ENCODE data around the gene SRM.

DNA sequence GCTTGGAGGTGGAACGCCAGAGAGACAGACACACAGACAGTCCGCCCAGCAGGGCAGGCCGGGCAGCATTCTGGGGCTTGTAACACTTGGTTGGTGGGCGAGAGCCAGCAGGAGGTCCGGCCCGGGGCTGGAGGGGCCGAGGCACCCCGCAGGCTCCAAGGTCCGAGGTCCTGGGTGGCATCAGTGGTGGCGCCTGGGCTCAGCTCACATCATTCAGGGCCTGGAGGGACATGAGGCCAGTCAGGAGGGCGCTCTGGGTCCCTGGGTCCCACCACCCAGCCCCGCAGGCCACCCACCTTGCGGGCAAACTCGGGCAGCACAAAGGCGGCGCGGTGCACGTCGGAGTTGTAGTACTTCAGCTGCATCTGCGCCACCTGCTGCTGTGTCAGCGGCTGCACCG lies 5.2 kb downstream of the SRM start:
- TF ChIP-seq CTCF (IDR thresholded peaks at IDR 0.05; ENCODE audit: insufficient read depth, low read length) (no peak), POLR2AphosphoS5 (IDR thresholded peaks at IDR 0.05; ENCODE audit: low read depth) (no peak; the same call in 1 of the 2 replicates), REST (IDR thresholded peaks at IDR 0.05; ENCODE audit: insufficient replicate concordance, low read depth) (no peak), GABPA (IDR thresholded peaks at IDR 0.05; ENCODE audit: low read depth) (no peak), SPI1 (IDR thresholded peaks at IDR 0.05; ENCODE audit: borderline replicate concordance, low read depth) (no peak)
